ENCODE data around the gene ANKRD29. TPM values are rescaled to one million over a fixed set of nuclear protein-coding genes. Genes with fewer than 3 reads are reported as not detected.

The ANKRD29 gene
- total RNA-seq, 2 donors from 2014 or later, result 5.6 to 8.5 TPM

DNA sequence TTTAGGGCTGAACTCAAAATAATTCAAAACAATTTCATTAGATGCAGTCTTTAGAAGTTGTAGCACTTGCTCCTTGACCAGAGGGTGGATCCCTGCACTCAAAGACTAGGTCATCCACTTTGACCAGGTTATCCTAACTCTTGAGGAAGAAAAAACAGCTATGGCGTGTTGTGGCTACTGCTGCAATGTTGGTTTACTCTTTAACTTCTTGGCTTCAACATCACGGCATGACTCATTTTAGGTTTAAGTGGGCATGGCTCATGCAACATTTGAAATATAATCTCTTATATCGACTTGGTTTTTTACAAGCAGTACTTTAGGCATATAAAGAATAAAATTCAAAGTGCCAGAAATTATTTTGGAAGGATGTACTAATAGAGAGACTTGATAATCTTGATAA lies 35.4 kb downstream of the ANKRD29 start:
- H3K4me3 ChIP-seq, result no peak overlapping the region
- DNase-seq (ENCODE audit: low spot score), result peak; percentile 17
- H3K27ac ChIP-seq, result peak overlapping the region in 1 of 2 donors; percentile 20
- TF ChIP-seq, protein P1, sequence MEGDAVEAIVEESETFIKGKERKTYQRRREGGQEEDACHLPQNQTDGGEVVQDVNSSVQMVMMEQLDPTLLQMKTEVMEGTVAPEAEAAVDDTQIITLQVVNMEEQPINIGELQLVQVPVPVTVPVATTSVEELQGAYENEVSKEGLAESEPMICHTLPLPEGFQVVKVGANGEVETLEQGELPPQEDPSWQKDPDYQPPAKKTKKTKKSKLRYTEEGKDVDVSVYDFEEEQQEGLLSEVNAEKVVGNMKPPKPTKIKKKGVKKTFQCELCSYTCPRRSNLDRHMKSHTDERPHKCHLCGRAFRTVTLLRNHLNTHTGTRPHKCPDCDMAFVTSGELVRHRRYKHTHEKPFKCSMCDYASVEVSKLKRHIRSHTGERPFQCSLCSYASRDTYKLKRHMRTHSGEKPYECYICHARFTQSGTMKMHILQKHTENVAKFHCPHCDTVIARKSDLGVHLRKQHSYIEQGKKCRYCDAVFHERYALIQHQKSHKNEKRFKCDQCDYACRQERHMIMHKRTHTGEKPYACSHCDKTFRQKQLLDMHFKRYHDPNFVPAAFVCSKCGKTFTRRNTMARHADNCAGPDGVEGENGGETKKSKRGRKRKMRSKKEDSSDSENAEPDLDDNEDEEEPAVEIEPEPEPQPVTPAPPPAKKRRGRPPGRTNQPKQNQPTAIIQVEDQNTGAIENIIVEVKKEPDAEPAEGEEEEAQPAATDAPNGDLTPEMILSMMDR (IDR thresholded peaks at IDR 0.05), result no peak
- TF ChIP-seq POLR2A (IDR thresholded peaks at IDR 0.05), result no peak
- peak; percentile 20 for TF ChIP-seq POLR2AphosphoS5 (IDR thresholded peaks at IDR 0.05)
- peaks cover 6% of the 10 kb centered on the region for H3K4me1 ChIP-seq (replicated peaks)
- no peaks in the 10 kb centered on the region for H3K9me3 ChIP-seq
- intact Hi-C loops (cut with DNase I), result loop anchor here (10.0 kb wide), 1 partner anchor 287 kb away; no protein-coding TSS in a partner anchor
- no peaks in the 10 kb centered on the region for H3K36me3 ChIP-seq
- 12% methylated on average over 3 of the region's 3 CpGs for WGBS
- H3K27me3 ChIP-seq (replicated peaks; ENCODE audit: insufficient read depth), result no peaks in the 10 kb centered on the region

DNA sequence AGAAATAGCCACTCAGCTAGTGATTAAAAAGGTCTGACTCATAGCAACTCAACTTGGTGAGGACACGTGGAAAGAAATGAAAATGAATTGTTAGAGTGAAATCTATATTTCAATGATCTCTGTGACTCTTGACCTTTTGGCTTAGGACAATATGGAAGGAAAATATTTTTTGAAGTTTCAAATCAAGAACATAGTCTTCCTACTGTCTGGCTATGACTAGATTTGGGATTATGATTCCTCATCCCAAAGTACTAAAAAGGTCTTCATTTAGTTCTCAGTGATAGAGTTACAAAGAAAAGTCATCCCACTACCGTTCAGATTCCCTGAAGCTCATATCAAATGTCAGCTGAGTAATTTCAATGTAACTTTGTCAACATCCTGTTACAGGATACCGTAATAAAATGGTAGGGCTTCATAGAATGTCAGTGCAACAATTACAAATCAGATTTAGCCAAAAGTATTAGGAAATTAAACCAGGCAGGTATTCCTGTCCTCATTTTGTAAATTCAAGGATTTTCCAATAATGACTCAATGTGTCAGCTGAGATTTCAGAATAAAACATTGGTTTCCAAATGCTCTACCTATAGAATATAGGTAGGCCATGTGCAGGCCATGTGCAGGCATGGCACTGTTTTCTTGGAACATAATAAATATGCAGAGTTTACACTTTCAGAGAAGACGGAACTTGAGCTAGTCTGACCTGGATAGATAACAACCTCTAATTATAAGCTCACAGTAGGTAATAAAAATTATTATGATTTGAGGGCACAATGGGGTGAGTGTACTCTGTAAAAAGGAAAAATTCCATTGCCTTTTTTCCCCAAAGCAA lies 36.0 kb downstream of the ANKRD29 start:
- peak; percentile 61 for TF ChIP-seq POLR2AphosphoS5 (IDR thresholded peaks at IDR 0.05)
- TF ChIP-seq, protein P1 (IDR thresholded peaks at IDR 0.05), result no peak
- no peak for TF ChIP-seq POLR2A (IDR thresholded peaks at IDR 0.05)
- no peak for DNase-seq (ENCODE audit: low spot score)
- Histone ChIP-seq H3K4me1 (replicated peaks) (peaks cover 6% of the 10 kb centered on the region), H3K4me3 (no peak overlapping the region), H3K36me3 (no peaks in the 10 kb centered on the region), H3K9me3 (no peaks in the 10 kb centered on the region), H3K27ac (peak overlapping the region; percentile 5 to 20), H3K27me3 (replicated peaks; ENCODE audit: insufficient read depth) (no peaks in the 10 kb centered on the region)
- WGBS, result 20% methylated on average over 4 of the region's 4 CpGs
- intact Hi-C loops (cut with DNase I), result loop anchor here (10.0 kb wide), 1 partner anchor 288 kb away; no protein-coding TSS in a partner anchor

DNA sequence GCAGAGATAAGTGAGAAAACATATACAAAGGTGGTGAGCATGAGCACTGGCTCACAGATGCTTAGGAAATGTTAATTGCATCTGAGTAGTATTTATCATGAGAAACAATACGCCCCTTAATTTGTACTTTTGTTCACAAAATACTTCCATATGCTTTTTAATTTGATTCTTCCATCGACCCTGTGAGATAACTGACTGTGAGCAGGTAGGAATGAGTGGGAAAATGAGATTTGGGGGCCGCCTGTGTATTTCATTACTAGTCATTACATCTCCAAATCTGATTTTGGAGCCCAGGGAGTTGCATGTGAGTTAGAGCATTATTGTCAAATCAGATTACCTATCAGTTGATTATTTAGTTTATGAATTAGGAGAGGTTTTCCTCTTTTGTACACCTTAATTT lies 39.7 kb downstream of the ANKRD29 start:
- no peak overlapping the region for H3K4me3 ChIP-seq
- no peaks in the 10 kb centered on the region for H3K27me3 ChIP-seq (replicated peaks; ENCODE audit: insufficient read depth)
- TF ChIP-seq POLR2AphosphoS5 (IDR thresholded peaks at IDR 0.05) (no peak), POLR2A (IDR thresholded peaks at IDR 0.05) (no peak)
- TF ChIP-seq, protein P1 (IDR thresholded peaks at IDR 0.05), result no peak
- intact Hi-C loops (cut with DNase I), result loop anchor here (5.0 to 10.0 kb wide), 3 partner anchors 64 to 292 kb away; partner anchors contain the start of gene LAMA3
- peaks cover 6% of the 10 kb centered on the region for H3K4me1 ChIP-seq (replicated peaks)
- H3K9me3 ChIP-seq, result no peaks in the 10 kb centered on the region
- H3K27ac ChIP-seq, result no peak overlapping the region
- DNase-seq (ENCODE audit: low spot score), result no peak
- WGBS, result 91% methylated on average over 3 of the region's 3 CpGs
- H3K36me3 ChIP-seq, result no peaks in the 10 kb centered on the region

DNA sequence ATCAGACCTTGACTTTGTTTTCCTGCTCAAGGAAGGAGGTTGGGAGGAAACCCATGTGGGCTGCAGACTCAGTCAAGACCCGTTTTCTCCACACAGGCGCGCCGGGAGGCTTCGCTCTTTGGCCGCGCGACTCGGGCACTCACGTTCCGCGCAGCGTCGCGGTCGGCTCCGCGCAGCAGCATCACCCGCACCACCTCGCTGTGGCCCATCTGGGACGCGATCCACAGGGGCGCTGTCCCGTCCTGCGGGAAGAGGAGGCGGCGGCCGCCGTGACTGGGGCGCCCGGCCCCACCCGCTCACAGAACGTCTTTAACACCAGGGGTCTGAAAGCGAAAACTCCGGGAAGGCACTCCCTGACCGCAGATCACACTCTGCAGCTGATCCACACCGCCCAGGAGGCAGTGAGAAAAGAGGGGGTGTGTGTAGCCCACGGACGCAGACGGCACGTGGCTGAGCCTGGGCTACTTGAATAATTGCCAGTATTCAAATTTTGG lies 43.3 kb downstream of the ANKRD29 start:
- Histone ChIP-seq H3K4me3 (peak overlapping the region; percentile 29 to 38), H3K27me3 (replicated peaks; ENCODE audit: insufficient read depth) (no peaks in the 10 kb centered on the region), H3K27ac (peak overlapping the region; percentile 73 to 74), H3K9me3 (no peaks in the 10 kb centered on the region), H3K4me1 (replicated peaks) (no peaks in the 10 kb centered on the region), H3K36me3 (no peaks in the 10 kb centered on the region)
- 2% methylated on average over 35 of the region's 41 CpGs for WGBS
- TF ChIP-seq, protein P1 (IDR thresholded peaks at IDR 0.05), result peak in 1 of 4 experiments; percentile 6
- TF ChIP-seq POLR2AphosphoS5 (IDR thresholded peaks at IDR 0.05), result no peak
- DNase-seq (ENCODE audit: low spot score), result no peak
- intact Hi-C loops (cut with DNase I), result no loop called here

Measured in prostate gland (tissue), 2 donors.